NCI-H2196 (cell line): ENCODE measurements around the gene ENOX1.

Experiments
- DNase-seq: peaks from one replicate; lab custom pipeline; 2025; ENCODE audit not compliant: unreplicated experiment; lab: John Stamatoyannopoulos, UW

ENOX1 gene

DNA sequence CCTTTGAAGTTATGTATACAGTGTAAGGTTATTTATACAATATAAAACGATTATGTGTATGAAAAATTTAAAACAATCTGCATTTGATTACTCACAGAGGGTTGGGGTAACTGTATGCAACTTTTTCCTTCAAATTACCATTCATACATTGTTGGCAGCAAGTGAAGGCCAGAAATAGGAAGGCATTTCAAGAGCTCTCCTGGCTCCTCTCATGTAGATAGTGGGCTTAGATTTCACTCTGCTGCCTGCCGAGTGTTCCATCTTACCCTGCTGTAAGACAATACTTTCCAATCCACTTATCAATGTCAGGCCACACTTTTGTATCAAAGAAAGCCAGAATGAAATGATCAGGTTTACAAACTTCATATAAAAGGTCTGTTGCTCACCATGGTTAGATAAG, 518.1 kb downstream of the ENOX1 start:
- DNase-seq, result no peak

DNA sequence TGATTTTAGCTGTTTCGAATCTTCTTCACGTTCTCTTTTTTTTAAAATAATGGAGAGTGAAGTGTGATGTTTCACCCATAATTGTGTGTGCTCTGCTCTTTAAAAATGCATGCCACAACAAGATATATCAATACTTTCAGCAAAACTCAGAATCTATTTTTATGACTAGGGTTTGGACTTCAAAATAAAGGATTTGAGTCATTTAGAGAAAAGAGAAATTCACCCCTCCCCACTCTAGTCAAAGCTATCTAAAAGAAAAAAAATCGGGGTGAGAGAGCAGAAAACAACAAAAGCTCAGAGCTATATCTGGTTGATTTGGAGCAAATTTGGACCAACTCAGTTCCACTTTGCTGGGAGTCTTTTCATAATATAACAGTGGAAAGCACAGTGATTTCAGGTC, 518.9 kb downstream of the ENOX1 start:
- no peak for DNase-seq

DNA sequence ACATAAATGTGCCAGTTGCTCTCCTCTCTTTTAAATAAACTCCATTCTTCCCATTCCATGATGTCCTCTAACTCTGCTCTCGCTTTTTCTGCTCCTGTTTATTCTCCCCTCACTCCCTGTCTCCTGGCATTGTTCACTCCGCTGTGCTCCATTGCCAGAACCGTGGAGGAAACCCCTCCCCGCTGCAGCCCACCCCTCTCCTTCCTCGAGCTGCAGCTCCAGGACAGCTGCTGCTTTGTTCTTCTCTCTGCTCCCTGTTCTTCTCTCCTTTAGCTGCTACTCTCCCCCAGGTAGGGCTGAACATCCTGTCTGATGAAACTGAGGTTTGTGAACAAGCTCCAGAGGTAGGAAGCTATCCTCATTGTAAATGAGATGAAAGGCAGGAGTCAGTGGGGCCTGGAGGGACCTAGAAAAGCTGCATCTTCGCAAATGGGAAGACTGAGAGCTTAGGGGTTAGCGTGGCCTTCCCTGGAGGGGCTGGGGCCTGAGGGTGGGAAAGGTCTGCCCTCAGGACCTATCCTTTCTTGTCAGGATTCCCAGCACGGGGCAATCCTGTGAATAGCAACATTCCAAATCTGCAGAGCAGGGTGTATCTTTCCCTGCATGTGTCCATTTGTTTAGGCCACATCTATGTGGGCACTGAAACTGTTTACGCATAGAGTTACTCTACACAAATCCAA, 519.7 kb downstream of the ENOX1 start:
- no peak for DNase-seq

DNA sequence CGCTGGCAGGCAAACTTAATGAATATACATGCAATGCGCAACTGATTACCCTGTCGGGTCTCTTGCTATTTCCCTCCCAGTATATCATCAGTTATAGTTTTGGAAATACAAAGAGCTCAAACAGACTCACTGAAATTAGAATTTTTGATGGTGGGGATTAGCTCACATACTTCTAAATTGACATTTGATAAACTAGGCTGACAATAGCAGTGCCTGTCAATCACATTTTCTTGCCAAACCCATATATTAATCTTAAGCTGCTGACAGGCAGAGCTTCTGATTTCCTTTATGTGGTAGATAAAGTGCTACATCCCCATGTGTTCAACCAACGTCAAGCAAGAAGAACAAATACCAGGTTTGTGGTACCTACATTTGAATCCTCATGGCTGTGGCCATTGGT, 521.7 kb downstream of the ENOX1 start:
- no peak for DNase-seq

DNA sequence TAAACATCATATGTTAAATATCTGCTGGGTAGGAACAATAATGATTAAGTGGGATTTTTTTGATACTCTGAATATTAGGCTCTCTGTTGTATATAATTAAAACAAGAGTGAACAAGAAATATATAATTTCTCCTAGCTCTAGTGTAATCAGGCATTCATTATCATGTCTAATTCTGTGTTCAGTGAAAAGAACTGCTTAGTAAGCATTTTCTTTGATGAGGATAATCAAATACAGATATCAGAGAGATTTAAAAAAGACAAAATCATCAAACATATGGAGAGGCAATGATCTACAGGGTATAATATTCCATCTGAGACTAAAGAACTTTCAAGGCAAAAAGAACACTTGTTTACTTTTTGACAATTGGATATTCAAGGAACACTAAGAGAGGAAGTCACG, 522.3 kb downstream of the ENOX1 start:
- no peak for DNase-seq

DNA sequence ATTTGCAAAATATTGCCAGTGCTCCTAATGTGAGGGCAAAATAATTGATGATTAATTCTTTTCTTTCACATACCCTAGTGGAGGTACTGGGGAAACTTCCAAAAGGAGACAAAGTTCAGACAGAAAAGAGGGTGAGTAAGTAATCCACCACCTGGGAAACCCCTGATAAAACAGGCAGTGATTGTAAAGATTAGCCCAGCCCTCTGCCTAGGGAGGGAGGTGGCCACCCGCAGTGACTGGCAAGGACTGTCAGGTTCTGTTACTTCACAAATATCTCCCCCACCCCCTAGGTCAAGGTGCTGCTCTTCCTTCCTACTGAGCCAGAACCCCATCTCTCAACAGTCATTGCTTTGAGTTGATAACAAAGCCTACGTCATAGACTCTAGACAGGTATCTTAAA, 523.7 kb downstream of the ENOX1 start:
- no peak for DNase-seq

DNA sequence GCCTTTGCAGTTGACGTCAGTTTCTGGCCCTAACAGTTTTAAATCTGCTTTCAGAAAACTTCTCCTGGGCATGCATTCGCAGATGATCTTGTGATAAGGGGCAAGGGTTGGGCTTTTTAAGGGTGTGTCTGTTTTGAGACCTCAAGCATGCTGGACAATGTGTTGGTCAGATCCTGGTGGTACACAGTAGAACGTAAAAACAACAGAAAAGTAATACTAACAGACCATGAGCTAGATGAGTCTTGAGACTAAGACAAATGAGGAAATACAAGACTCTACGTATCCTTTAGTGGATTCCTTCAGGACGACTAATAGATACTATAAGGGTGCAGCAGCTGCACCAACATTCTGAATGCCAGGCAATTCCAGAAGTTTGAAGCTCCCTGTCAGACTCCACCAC, 525.8 kb downstream of the ENOX1 start:
- DNase-seq, result no peak

DNA sequence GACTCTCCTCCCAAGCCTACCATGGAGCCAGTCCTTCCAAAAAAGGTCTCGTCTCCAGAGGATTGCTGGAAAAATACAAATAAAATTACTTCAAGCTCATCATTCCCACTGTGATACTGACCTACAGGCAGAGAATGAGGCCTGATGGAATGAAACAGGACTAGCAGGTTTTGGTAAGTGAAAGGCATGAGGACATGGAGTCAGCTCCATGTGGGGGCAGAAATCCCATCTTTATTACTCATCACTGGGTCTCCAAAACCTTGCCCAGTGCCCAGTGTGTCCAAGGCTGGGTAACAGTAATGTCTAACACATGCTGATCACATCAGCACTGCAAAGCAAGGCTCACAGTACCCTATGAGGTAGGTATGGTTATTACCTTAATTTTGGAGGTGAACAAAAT, 528.0 kb downstream of the ENOX1 start:
- DNase-seq, result no peak

DNA sequence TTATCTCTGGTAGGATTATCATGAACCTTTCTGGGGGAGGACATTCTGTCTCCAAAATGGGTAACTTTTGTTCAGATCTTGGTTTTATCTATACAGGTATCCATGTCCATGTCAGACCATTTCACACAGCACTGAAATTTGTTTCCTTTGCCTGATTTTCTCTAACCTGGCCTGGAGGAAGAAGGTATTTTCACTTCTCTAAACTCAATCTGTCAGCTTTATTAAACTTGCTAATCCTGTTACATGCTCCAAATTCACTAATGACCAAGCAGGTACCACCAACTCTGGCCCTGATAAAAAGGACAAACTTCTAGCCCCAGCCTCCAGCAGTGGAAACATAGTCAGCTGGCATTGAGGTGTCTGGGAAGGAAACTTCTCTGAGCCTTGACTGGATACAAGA, 529.0 kb downstream of the ENOX1 start:
- no peak for DNase-seq

DNA sequence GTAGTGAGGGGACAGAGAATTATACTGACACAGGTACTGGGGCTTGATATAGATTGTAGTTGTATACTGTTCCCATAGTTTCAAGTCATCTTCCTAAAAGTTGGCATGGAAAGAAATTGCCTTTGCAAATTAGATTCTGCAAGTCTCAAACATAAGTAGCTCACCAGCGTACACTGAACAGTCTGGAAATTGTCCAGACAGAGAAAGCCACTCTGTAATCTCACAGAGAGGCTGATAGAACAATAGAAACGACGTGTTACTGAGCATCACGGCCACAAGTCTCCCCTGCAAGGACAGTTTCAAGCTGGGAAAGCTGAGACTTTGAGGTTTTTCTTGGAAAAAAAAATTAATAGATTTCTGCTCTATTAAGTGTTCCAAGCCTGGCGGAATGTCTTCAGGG, 534.8 kb downstream of the ENOX1 start:
- no peak for DNase-seq

DNA sequence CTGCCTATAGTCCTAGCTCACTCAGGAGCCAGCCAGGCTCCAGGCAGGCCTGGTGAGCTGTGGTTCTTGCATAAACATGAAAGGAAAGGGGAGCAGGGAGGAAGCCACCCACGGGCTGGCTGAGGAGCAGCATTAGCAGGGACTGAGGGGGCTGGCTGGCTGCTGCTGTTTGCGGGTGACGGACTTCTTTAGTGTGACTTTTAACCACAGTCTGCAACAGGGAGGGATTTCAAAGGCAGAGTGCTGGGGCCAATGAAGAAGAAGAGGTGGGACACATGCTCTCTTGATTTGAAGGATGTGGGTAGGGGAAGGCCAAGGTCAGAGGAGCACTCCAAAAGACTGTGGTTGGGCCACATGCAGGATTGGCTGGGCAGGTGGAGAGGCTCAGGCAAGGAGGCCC, 540.4 kb downstream of the ENOX1 start:
- no peak for DNase-seq

DNA sequence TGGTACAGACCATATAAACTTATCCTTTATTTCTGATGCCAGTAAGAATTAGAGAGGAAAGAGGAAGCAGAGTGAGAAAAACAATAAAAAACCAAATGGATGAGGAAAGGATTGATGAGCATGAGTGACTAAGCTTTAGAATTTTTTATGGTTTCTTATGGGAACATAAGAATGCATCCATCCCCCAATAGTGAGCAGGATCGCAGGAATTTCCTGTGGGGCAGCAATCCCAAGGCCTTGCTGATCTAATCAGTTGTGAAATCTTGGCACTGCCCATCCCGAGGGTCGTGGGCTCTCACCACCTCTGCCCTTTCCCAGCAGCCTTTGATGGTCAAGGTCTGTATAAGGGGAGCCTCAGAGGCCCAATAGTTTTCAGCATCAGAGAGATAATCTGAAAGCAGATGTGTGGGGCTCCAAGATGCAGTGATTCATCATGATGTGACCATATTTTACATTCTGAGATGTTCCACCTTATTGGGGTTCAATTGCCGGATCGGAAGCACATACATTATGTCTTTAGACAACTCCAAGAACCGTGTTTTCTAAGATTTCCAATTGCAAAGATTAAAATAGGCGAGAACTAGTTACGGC, 541.3 kb downstream of the ENOX1 start:
- no peak for DNase-seq

DNA sequence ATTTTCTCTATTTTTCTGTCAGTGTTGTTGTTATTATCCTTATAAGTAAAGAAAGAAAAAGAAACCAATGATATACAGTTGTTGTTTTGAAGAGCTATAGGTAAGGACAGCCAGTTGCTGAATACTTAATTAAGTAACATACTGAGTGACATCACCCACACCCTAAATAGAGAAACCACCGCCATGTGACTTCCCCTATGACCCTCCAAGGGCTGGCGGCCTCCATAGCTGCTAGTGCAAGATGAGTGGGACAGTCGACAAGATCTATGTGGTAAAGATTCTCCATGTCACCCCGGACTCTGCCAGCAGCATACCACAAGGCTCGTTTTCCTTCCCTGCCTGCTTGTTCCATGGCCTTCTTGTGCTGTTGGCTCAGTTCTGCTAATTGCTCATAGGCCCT, 542.3 kb downstream of the ENOX1 start:
- no peak for DNase-seq

DNA sequence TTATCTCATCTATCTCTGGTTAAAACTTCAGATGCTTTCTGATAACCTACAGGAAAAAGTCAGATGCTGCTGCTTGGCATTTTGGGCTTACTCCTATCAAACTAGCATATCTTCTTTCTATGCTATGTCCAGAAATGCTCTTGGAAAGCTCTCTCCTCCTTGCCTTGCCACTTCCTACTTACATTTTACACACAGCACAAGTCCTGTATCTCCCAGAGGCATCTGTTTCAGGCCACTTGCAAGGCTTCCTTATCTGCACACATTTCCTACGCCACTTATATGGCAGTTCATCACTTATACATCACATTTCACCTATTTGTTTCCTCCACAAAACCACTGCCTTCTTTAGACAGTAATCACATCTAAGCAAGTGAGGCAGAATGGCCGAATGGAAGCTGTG, 543.1 kb downstream of the ENOX1 start:
- DNase-seq, result no peak

DNA sequence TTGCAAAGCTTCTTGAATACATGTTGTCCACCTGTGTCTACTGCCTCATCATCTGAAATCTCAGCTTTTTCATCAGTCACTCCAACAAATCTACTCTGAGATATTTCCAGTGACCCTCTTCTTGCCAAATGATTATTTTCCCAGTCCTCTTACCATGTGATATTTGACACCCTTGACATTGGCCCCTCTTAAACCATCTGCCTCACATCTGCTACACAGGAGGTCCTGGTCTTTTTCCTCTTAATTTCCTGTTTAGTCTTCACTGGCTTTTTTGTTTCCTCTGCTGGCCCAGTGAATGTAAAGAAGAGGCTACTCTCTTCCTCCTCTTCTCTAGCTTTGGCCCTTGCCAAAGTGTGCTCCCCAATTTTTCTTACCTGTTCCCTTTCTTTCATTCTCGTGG, 544.7 kb downstream of the ENOX1 start:
- no peak for DNase-seq

DNA sequence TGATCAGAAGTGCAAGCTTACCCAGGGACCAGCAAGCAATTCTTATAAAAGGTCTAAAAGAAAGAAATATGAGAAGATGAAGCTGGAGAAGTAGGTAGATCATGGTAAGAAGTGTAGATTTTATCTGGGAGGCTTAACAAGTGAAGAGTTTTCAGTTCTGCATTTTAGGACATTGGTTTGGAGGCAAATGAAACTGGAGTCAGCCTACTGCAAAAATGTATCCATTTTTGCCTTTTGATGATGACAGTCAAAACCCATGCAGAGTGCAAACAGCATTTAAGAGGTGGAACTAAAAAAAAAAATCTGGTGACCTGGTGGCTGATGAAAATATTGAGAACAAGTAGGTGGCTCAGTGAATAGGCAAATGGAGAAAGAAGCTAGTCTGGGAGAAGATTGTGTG, 546.5 kb downstream of the ENOX1 start:
- no peak for DNase-seq

DNA sequence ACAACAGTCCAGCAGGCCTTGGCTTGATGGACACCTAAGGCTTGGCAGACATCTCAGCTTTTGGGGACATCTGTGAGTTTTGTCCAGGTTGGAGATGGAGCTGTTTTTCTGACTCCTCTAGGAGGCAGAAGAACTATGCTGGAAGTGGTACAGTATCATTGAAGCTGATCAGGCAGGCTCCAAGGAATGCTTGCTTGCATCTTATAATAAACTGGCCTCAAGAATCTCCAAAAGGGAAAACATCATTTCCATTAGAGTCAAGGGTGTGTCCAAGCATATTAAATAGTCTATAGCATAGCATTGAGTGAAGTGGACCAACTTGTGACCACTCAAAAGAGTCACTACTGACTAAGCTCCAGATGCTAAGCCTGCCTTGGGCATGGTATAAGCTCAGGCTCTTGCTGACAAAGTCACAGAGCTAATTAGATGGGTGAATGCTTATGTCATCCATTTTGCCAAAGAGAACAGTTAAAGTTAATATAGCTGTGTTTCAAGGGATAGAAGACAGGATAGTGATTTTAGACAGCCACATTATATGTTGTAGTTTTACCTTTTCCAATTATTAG, 547.4 kb downstream of the ENOX1 start:
- DNase-seq, result no peak

DNA sequence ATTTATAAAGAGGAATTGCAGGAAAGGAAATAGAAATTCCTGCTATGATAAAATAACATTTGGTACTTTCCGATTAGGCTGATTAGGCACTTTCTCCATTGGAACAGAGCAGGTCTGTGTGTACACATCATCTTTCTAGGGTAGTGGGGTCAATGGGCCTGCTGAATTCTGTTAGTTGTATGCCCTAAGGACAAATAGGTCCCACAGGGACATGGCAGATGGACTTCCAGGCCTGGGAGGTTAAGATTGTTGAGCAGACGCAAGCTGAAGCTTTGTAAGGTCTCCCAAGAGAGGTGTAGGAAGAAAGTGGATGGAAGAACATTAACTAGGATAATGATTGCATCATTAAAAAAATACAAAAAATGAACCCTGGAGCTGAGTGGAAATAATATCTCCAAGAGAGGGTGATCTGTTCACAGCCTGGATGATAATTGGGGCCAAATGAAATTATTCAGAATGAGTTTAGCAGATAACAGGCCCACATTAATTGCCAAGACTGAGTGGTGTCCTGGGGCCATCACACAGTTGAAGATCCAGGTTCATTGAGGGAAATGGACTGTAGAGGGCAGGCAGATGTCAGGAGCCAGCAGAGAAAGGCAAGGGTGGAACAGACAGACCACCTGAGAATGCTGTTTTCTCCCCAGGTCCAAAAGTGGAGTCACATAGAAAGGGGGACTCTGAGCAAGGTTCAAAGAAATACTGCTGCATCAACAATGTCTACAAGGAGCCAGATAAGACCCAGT, 548.3 kb downstream of the ENOX1 start:
- no peak for DNase-seq

DNA sequence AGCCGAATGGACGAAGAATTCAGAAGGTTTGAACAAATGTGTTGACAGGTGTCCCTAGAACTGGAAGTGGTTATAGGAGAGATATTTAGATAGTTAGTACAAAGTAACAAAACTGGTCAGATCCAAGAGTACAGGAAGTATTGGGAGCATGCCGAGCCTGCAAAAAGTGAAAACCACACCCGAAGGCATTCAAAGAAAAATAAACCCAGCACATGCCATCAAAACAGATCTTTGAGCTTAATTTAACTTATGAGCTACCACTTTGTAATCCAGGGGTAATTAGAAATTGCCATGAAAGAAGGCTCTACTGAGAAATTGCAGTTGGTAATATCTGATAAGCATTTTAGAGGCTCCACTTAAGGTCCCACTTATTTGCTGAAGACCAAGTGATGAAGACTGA, 549.2 kb downstream of the ENOX1 start:
- no peak for DNase-seq

DNA sequence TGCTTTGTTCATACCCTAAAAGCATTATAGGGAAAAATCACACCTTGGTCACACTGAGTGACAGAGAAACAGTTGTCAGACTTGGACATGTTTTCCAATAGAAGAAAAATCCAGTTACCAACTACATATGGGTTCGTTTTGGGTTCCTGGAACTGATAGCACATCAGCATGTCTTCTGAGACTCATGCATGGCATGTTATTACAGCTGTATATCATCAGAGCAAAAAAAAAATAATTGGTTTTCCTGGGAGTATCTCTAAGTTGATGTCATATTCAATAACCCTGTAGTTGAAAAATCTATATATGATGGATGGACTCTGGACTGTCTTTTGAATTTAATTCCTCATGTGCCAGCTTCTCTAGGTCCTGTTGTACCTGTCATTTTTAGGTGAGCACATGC, 551.7 kb downstream of the ENOX1 start:
- DNase-seq, result no peak

DNA sequence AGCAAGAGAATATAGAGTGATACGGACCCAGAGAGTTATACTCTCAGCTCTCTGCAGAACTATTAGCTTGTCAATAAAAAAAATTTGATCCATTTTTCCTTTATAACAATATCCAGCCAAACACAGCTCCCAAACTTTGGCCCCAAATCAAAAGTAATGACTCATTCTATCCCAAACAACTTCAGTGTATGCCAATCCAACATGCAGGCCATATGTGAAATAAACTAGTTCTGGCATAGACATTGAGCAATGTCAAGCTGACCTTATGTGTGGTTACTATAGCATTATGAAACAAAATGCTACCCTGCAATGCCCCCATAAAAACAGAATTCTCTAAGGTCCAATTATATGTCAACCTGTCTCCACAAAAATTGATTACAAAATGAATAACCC, 553.9 kb downstream of the ENOX1 start:
- DNase-seq, result no peak

DNA sequence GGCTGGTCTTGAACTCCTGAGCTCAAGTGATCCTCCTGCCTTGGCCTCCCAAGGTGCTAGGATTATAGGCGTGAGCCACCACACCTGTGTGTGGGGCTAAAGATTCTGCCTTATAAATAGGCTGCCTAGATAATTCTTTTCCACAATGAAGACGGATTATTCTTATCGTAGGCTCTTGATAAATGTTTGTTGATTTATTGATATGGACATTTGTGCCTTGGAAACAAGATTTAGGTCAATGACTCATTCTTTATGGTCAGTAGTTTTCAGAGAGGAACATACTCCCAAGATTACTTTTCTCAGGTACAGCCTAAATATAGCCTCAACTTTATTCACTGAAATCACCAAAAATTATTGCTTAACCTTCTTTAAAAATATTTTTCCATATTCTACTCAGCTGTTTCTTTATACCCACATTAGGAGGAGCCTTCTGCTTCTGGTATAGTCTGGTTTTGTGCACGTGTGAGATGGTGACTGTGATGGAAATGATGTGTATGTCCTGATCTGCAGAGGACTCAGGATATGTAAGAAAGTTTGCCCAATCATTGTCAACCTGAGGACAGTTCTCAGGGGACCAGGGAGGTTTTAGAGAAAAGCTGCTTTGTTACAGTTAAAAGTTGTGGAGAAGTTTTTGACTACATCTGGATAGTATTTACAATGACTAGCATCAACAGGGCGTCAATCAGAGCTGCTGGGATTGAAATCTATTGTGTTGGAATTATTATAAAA, 554.5 kb downstream of the ENOX1 start:
- DNase-seq, result no peak
